Panc1 (cell line): Measurements from ENCODE around the gene KCNH1.

Experiments
- CTCF ChIP-seq: fragments of 450-650 bp; IDR thresholded peaks from 2 replicates; pipeline ENCODE4 v1.5.1; 2017; ENCODE audit warnings: mild to moderate bottlenecking
- POLR2AphosphoS5 ChIP-seq: IDR thresholded peaks from 2 replicates; pipeline ENCODE4 v1.6.1; 2012; ENCODE audit warnings: mild to moderate bottlenecking, low read depth, low read length, moderate library complexity
- REST ChIP-seq, 2 experiments: IDR thresholded peaks; 2 replicates each; pipeline ENCODE4 v1.6.1; 2011 to 2012; ENCODE audit warnings: low read depth in 2 of 2, control low read depth in 1 of 2, low read length in 1 of 2, mild to moderate bottlenecking in 1 of 2, moderate library complexity in 1 of 2; ENCODE audit not compliant: insufficient read depth in 1 of 2
- SIN3A ChIP-seq: IDR thresholded peaks from 2 replicates; pipeline ENCODE4 v1.6.1; 2012; ENCODE audit warnings: low read depth, mild to moderate bottlenecking, low read length, moderate library complexity, borderline replicate concordance; ENCODE audit not compliant: insufficient read depth

GRCh38 chr1:210654176-210654981 is 479.6 kb downstream of the KCNH1 start:
- TF ChIP-seq CTCF (no peak), POLR2AphosphoS5 (no peak), REST (IDR thresholded peaks at IDR 0.05; ENCODE audit: insufficient read depth in 1 of 2, low read depth in 2 of 2, low read length in 1 of 2) (no peak), SIN3A (no peak)
